HCT116 (cell line): Measurements from ENCODE around the gene SEMA4B. TPM values are rescaled to one million over a fixed set of nuclear protein-coding genes. Genes with fewer than 3 reads are reported as not detected.

Source experiments
- ATAC-seq: fragments of 200-7000 bp; cut with Tn5 transposase; 2 replicates; pipeline ENCODE4 v1.9.1; 2020; ENCODE audit warnings: mild to moderate bottlenecking, moderate library complexity
- BruUV-seq: library from RNA; stranded (reverse); fragments of 400-500 nt; replicated peaks from 2 replicates; lab custom pipeline; 2021; lab: Mats Ljungman, UMichigan
- CTCF ChIA-PET: fragments of 300-600 bp; sonication (Branson Sonifier 250); formaldehyde crosslinking; loops from one replicate; lab custom pipeline; 2021; ENCODE audit warnings: antibody characterized with exemption; lab: Charles Lee
- POLR2A ChIA-PET: fragments of 300-600, 350-600 bp; sonication (Branson Sonifier 250); formaldehyde crosslinking; loops from one replicate; lab custom pipeline; 2021; ENCODE audit warnings: antibody characterized with exemption; lab: Charles Lee
- RAD21 ChIA-PET, 2 experiments: fragments of 300-600 bp; sonication (Branson Sonifier 250); formaldehyde crosslinking; loops; one replicate each; lab custom pipeline; 2023; ENCODE audit warnings: low total read pairs in 2 of 2; ENCODE audit not compliant: uncharacterized antibody in 2 of 2, unreplicated experiment in 2 of 2, low non-redundant PET in 1 of 2; lab: Charles Lee
- DNase-seq: peaks from one replicate; pipeline ENCODE4 v3.0.0-alpha.2; 2010; ENCODE audit warnings: low read depth, low spot score
- H2AFZ ChIP-seq: fragments of 200-600 bp; shearing (Covaris generic), sonication (generic); 2 replicates; pipeline ENCODE4 v1.6.1; 2017; ENCODE audit warnings: low read depth, mixed run types, mixed read lengths, antibody characterized with exemption, low read length; ENCODE audit not compliant: poor library complexity, severe bottlenecking
- H3K27ac ChIP-seq: 2 replicates; pipeline ENCODE4 v1.5.1; 2012; ENCODE audit warnings: low read depth, low read length
- H3K27me3 ChIP-seq: fragments of 200-600 bp; sonication (generic); 2 replicates; pipeline ENCODE4 v1.6.1; 2016; ENCODE audit warnings: mixed run types, low read length, mixed read lengths; ENCODE audit not compliant: insufficient read depth
- H3K36me3 ChIP-seq, 2 experiments: fragments of 200-500 bp in 1 of 2; fragments of 200-600 bp in 1 of 2; sonication (Bioruptor generic) in 1 of 2; sonication (generic) in 1 of 2; 2 replicates each; pipeline versions ENCODE4 v1.5.1 to v1.6.1; 2014 to 2016; ENCODE audit warnings: low read length in 2 of 2, inconsistent platforms in 1 of 2, mixed read lengths in 1 of 2, mixed run types in 1 of 2; ENCODE audit not compliant: insufficient read depth in 2 of 2, control insufficient read depth in 1 of 2
- H3K4me1 ChIP-seq, 2 experiments: fragments of 200-600 bp in 1 of 2; sonication (generic) in 1 of 2; 2 replicates each; pipeline versions ENCODE4 v1.5.1 to v1.6.1; 2012 to 2017; ENCODE audit warnings: low read length in 2 of 2, inconsistent platforms in 1 of 2, mild to moderate bottlenecking in 1 of 2, mixed read lengths in 1 of 2, mixed run types in 1 of 2, moderate library complexity in 1 of 2; ENCODE audit not compliant: insufficient read depth in 2 of 2, control insufficient read depth in 1 of 2
- H3K4me2 ChIP-seq: fragments of 200-600 bp; sonication (generic); 2 replicates; pipeline ENCODE4 v1.6.1; 2017; ENCODE audit warnings: mixed run types, low read length, mixed read lengths
- H3K4me3 ChIP-seq, 2 experiments: fragments of 200-600 bp in 1 of 2; sonication (generic) in 1 of 2; replicated peaks in 1 of 2; 2 replicates each; pipeline ENCODE4 v1.5.1; 2011 to 2016; ENCODE audit warnings: low read length in 2 of 2, control low read depth in 1 of 2, low read depth in 1 of 2, mild to moderate bottlenecking in 1 of 2, mixed read lengths in 1 of 2, mixed run types in 1 of 2
- H3K79me2 ChIP-seq: fragments of 200-600 bp; sonication (generic); 2 replicates; pipeline ENCODE4 v1.6.1; 2017; ENCODE audit warnings: mild to moderate bottlenecking, mixed run types, low read length, moderate library complexity, mixed read lengths; ENCODE audit not compliant: insufficient read depth
- H3K9ac ChIP-seq: fragments of 200-600 bp; sonication (generic); 2 replicates; pipeline ENCODE4 v1.6.1; 2016; ENCODE audit warnings: low read length, mixed read lengths
- H3K9me2 ChIP-seq: fragments of 200-600 bp; sonication (generic), shearing (Covaris generic); 2 replicates; pipeline ENCODE4 v1.6.1; 2017; ENCODE audit warnings: mixed run types, mild to moderate bottlenecking, moderate library complexity; ENCODE audit not compliant: insufficient read depth
- H3K9me3 ChIP-seq, 2 experiments: fragments of 200-500 bp in 1 of 2; fragments of 200-600 bp in 1 of 2; sonication (Bioruptor generic) in 1 of 2; sonication (generic) in 1 of 2; 2 replicates each; pipeline ENCODE4 v1.6.1; 2014 to 2017; ENCODE audit warnings: low read length in 2 of 2, mixed read lengths in 2 of 2, inconsistent platforms in 1 of 2, low read depth in 1 of 2, mild to moderate bottlenecking in 1 of 2, mixed run types in 1 of 2, moderate library complexity in 1 of 2; ENCODE audit not compliant: control insufficient read depth in 1 of 2, insufficient read depth in 1 of 2
- H4K20me1 ChIP-seq: fragments of 200-600 bp; sonication (generic), shearing (Covaris generic); 2 replicates; pipeline ENCODE4 v1.6.1; 2017; ENCODE audit warnings: mixed run types, mild to moderate bottlenecking, moderate library complexity; ENCODE audit not compliant: insufficient read depth
- CBX3 ChIP-seq: IDR thresholded peaks from 2 replicates; pipeline ENCODE4 v1.6.1; 2012; ENCODE audit warnings: low read depth
- CEBPB ChIP-seq: IDR thresholded peaks from 2 replicates; pipeline ENCODE4 v1.6.1; 2012; ENCODE audit warnings: low read depth
- EGR1 ChIP-seq: IDR thresholded peaks from 2 replicates; pipeline ENCODE4 v1.6.1; 2012; ENCODE audit warnings: low read depth
- FOSL1 ChIP-seq: IDR thresholded peaks from 2 replicates; pipeline ENCODE4 v1.6.1; 2012; ENCODE audit warnings: low read depth
- POLR2A ChIP-seq: IDR thresholded peaks from 2 replicates; pipeline ENCODE4 v1.7.0; 2011; ENCODE audit warnings: borderline replicate concordance; ENCODE audit not compliant: insufficient read depth, insufficient read length; ENCODE audit errors: extremely low read depth
- POLR2AphosphoS5 ChIP-seq: IDR thresholded peaks from 2 replicates; pipeline ENCODE4 v1.6.1; 2011; ENCODE audit warnings: mild to moderate bottlenecking, low read depth, low read length, moderate library complexity
- RAD21 ChIP-seq: IDR thresholded peaks from 2 replicates; pipeline ENCODE4 v1.6.1; 2012; ENCODE audit warnings: low read depth, mild to moderate bottlenecking
- SIN3A ChIP-seq: IDR thresholded peaks from 2 replicates; pipeline ENCODE4 v1.6.1; 2012; ENCODE audit warnings: low read depth
- SP1 ChIP-seq: IDR thresholded peaks from 2 replicates; pipeline ENCODE4 v1.6.1; 2012; ENCODE audit warnings: low read depth
- SRF ChIP-seq: IDR thresholded peaks from 2 replicates; pipeline ENCODE4 v1.6.1; 2012; ENCODE audit warnings: low read depth
- TCF7L2 ChIP-seq: IDR thresholded peaks from 2 replicates; pipeline ENCODE4 v1.7.0; 2011; ENCODE audit warnings: borderline replicate concordance, inconsistent platforms; ENCODE audit not compliant: insufficient read depth, insufficient read length; ENCODE audit errors: extremely low read depth
- ZNF274 ChIP-seq: fragments of 200-500 bp; sonication (Bioruptor generic); IDR thresholded peaks from 2 replicates; pipeline ENCODE4 v1.6.1; 2014; ENCODE audit warnings: mild to moderate bottlenecking, low read depth, low read length, inconsistent platforms
- intact Hi-C: fragments of 100-400 bp; cut with micrococcal nuclease; formaldehyde crosslinking; loops from 2 replicates; pipeline ENCODE4 v1.10.0; 2022
- total RNA-seq: library from RNA; stranded (reverse); gene quantifications from one replicate; pipeline ENCODE4 v1.2.1, GENCODE V29; 2021; ENCODE audit not compliant: unreplicated experiment
- TF ChIP-seq, protein P1 (sequence below): IDR thresholded peaks from 2 replicates; pipeline ENCODE4 v1.6.1; 2012

Gene SEMA4B
- total RNA-seq, 1 experiment from 2014 or later = 98.6 TPM

DNA sequence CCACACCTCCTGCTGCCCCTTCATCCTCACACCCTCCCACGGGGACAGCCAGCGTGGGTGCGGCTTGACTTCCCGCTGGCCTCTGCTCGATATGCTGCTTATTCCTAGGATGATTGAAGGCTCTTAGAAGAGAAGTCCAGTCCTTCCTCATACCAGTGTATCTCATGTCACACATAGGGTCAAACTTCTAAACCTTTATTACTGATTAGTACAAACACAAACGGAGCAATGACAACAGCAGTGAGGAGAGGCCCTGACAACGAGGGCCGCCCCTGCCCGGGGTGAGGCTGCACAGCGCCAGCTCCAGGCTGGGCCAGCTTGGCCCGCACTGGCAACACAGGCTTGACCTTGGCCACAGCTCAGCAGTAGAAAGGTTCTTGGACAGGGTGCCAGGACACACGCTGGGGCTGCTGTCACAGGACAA, 29.0 kb downstream of the SEMA4B start:
- Histone ChIP-seq H3K36me3 (peaks cover 26 to 44% of the 10 kb centered on the region in 2 experiments), H2AFZ (no peak overlapping the region), H3K9ac (no peak overlapping the region)
- TF ChIP-seq SP1 (no peak), SRF (no peak)
- TF ChIP-seq, protein P1, sequence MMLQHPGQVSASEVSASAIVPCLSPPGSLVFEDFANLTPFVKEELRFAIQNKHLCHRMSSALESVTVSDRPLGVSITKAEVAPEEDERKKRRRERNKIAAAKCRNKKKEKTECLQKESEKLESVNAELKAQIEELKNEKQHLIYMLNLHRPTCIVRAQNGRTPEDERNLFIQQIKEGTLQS = no peak
- TF ChIP-seq, all 23 proteins: peak for 0
- H3K9me2 ChIP-seq = no peaks in the 10 kb centered on the region
- H3K4me3 ChIP-seq = no peak overlapping the region
- H4K20me1 ChIP-seq = no peaks in the 10 kb centered on the region
- CTCF ChIA-PET = no interaction called here
- H3K9me3 ChIP-seq = no peaks in the 10 kb centered on the region
- POLR2A ChIA-PET = interaction anchor here (1.0 kb wide), 1 partner anchor 9 kb away, joined by 3 read pairs; no protein-coding TSS in a partner anchor
- no peak for ATAC-seq
- H3K4me1 ChIP-seq = peaks cover 9 to 24% of the 10 kb centered on the region in 2 experiments; a peak in 3 of 4 replicates
- no peak for DNase-seq
- no peaks in the 10 kb centered on the region for H3K27me3 ChIP-seq
- no peak overlapping the region for H3K27ac ChIP-seq
- intact Hi-C loops = no loop called here
- H3K4me2 ChIP-seq = no peak overlapping the region
- H3K79me2 ChIP-seq = peaks cover 15% of the 10 kb centered on the region
- BruUV-seq = no TSS peak
- RAD21 ChIA-PET = no interaction called here

DNA sequence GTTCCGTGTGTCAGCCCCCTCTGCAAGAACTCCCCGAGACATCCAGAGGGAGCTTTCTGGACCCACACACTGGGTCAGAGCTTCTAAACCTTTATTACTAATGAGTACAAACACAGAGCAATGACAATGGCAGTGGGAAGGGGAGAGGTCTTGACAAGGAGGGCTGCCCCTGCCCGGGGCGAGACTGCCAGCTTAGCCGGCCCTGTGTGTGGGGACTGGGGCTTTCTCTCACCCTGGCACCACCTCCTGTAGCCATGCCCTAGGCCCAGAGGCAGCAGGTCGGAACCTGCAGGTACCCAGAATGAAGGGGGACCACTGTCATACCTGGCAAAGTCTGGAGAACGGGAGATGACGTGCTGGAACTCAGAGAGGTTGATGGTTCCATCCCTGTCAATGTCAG, 29.5 kb downstream of the SEMA4B start:
- H3K4me2 ChIP-seq = no peak overlapping the region
- no peak for TF ChIP-seq CEBPB
- no peak for TF ChIP-seq SIN3A
- no peak for TF ChIP-seq RAD21
- TF ChIP-seq POLR2A = no peak
- TF ChIP-seq EGR1 = no peak
- no peak for TF ChIP-seq SRF
- no peak; the same call in 1 of the 2 replicates for TF ChIP-seq POLR2AphosphoS5
- TF ChIP-seq CBX3 = no peak
- TF ChIP-seq SP1 = no peak
- TF ChIP-seq, protein P1 = no peak
- no peak for TF ChIP-seq TCF7L2
- no peak for TF ChIP-seq ZNF274
- no peak for TF ChIP-seq FOSL1
- TF ChIP-seq, all 23 proteins: peak for 0
- POLR2A ChIA-PET = interaction anchor here (1.0 kb wide), 1 partner anchor 9 kb away, joined by 3 read pairs; no protein-coding TSS in a partner anchor
- intact Hi-C loops = no loop called here
- BruUV-seq = no TSS peak
- Histone ChIP-seq H3K9me3 (no peaks in the 10 kb centered on the region), H3K27ac (no peak overlapping the region), H2AFZ (no peak overlapping the region), H3K79me2 (peaks cover 15% of the 10 kb centered on the region), H3K27me3 (no peaks in the 10 kb centered on the region), H3K4me1 (peaks cover 9 to 27% of the 10 kb centered on the region in 2 experiments; a peak in 3 of 4 replicates), H3K9me2 (no peaks in the 10 kb centered on the region), H4K20me1 (no peaks in the 10 kb centered on the region), H3K9ac (no peak overlapping the region), H3K36me3 (peaks cover 23 to 40% of the 10 kb centered on the region in 2 experiments), H3K4me3 (no peak overlapping the region)
- ATAC-seq (no peak), DNase-seq (no peak)
- CTCF ChIA-PET = no interaction called here
- RAD21 ChIA-PET = no interaction called here
